GM23338 (cell line): ENCODE measurements around the gene CNOT4.

Experiments
- CREB1 ChIP-seq: fragments of 250-450 bp; sonication (Bioruptor Pico); IDR thresholded peaks from 2 replicates; pipeline ENCODE4 v1.5.0; 2020; ENCODE audit warnings: low read depth, mild to moderate bottlenecking, moderate library complexity
- CTCF ChIP-seq, 2 experiments: fragments of 200-600 bp in 1 of 2; sonication (generic) in 1 of 2; conservative IDR thresholded peaks; 2 replicates each; pipeline versions ENCODE4 v1.5.1 to v1.6.1; 2016 to 2017; ENCODE audit warnings: antibody characterized with exemption in 2 of 2, low read depth in 2 of 2, mild to moderate bottlenecking in 2 of 2, moderate library complexity in 1 of 2
- EZH2 ChIP-seq: fragments of 200-600 bp; sonication (generic); IDR thresholded peaks from one replicate; pipeline ENCODE4 v1.8.0; 2017; ENCODE audit warnings: antibody characterized with exemption, mild to moderate bottlenecking, low read depth; ENCODE audit not compliant: unreplicated experiment
- EZH2phosphoT487 ChIP-seq: fragments of 200-600 bp; sonication (generic); IDR thresholded peaks from one replicate; pipeline ENCODE4 v1.8.1; 2018; ENCODE audit warnings: antibody characterized with exemption; ENCODE audit not compliant: unreplicated experiment
- POLR2AphosphoS5 ChIP-seq: IDR thresholded peaks from 2 replicates; pipeline ENCODE4 v1.6.1; 2016; ENCODE audit warnings: antibody characterized with exemption, low read depth
- REST ChIP-seq: IDR thresholded peaks from one replicate; pipeline ENCODE4 v1.6.1; 2018; ENCODE audit warnings: antibody characterized with exemption; ENCODE audit not compliant: unreplicated experiment
- STAT1 ChIP-seq: IDR thresholded peaks from one replicate; pipeline ENCODE4 v1.6.1; 2016; ENCODE audit warnings: antibody characterized with exemption; ENCODE audit not compliant: unreplicated experiment

GRCh38 chr7:135348493-135348892 is 161.4 kb downstream of the CNOT4 start:
- TF ChIP-seq STAT1 (no peak), REST (no peak), CTCF (conservative IDR thresholded peaks at IDR 0.05; ENCODE audit: low read depth in 2 of 2) (no peak), CREB1 (CRISPR knock-in tag) (no peak), POLR2AphosphoS5 (no peak), EZH2phosphoT487 (no peak), EZH2 (no peak)
